GM12878 (cell line): ENCODE results near the gene RORB. TPM values are rescaled to one million over a fixed set of nuclear protein-coding genes. Genes with fewer than 3 reads are reported as not detected.

Experiments
- ATAC-seq: fragments of 200-7000 bp; cut with Tn5 transposase; 3 replicates; pipeline ENCODE4 v1.9.1; 2020; ENCODE audit warnings: mild to moderate bottlenecking, moderate library complexity
- BruUV-seq: library from RNA; stranded (reverse); fragments of 400-500 nt; replicated peaks from 2 replicates; lab custom pipeline; 2021; lab: Mats Ljungman, UMichigan
- CTCF ChIA-PET: fragments of 300-600 bp; sonication (Branson Sonifier 250); formaldehyde crosslinking; extraction: SDS; loops from one replicate; lab custom pipeline; 2021; ENCODE audit warnings: inconsistent platforms; lab: Yijun Ruan, JAX
- POLR2A ChIA-PET: fragments of 350-600 bp; formaldehyde crosslinking; extraction: SDS; loops from one replicate; lab custom pipeline; 2021; ENCODE audit warnings: inconsistent platforms; lab: Charles Lee
- RAD21 ChIA-PET: fragments of 300-600 bp; sonication (Branson Sonifier 250); formaldehyde crosslinking; loops from one replicate; lab custom pipeline; 2023; ENCODE audit warnings: antibody characterized with exemption; ENCODE audit not compliant: unreplicated experiment; lab: Charles Lee
- SMC1A ChIA-PET: fragments of 300-600 bp; sonication (Branson Sonifier 250); formaldehyde crosslinking; loops from one replicate; lab custom pipeline; 2023; ENCODE audit not compliant: unreplicated experiment, uncharacterized antibody; lab: Charles Lee
- DNase-seq: peaks from one replicate; pipeline ENCODE4 v3.0.0-alpha.2; 2011; ENCODE audit warnings: low read depth, low spot score
- FAIRE-seq: peaks from 3 replicates; lab custom pipeline; 2011; peaks lifted over from hg19 to GRCh38; lab: Jason Lieb, UNC
- H2AFZ ChIP-seq: 2 replicates; pipeline ENCODE4 v1.6.0; 2011; ENCODE audit warnings: low read depth, low read length, control low read depth; ENCODE audit not compliant: control insufficient read depth
- H3K27ac ChIP-seq: 2 replicates; pipeline ENCODE4 v1.5.1; 2011; ENCODE audit warnings: control low read depth; ENCODE audit not compliant: control insufficient read depth, insufficient read depth
- H3K27me3 ChIP-seq, 2 experiments: replicated peaks in 1 of 2; 2 replicates each; pipeline versions ENCODE4 v1.6.0 to v1.6.1; 2011; ENCODE audit warnings: low read length in 1 of 2; ENCODE audit not compliant: control insufficient read depth in 2 of 2, insufficient read depth in 2 of 2
- H3K36me3 ChIP-seq, 2 experiments: 2 replicates each; pipeline ENCODE4 v1.5.1; 2011; ENCODE audit warnings: low read length in 1 of 2; ENCODE audit not compliant: control insufficient read depth in 2 of 2, insufficient read depth in 2 of 2
- H3K4me1 ChIP-seq: 2 replicates; pipeline ENCODE4 v1.6.1; 2011; ENCODE audit warnings: mild to moderate bottlenecking, low read length, moderate library complexity, mixed read lengths; ENCODE audit not compliant: control insufficient read depth, insufficient read depth
- H3K4me2 ChIP-seq: 2 replicates; pipeline ENCODE4 v1.6.0; 2011; ENCODE audit warnings: control low read depth; ENCODE audit not compliant: control insufficient read depth, insufficient read depth
- H3K4me3 ChIP-seq: fragments of 200-600 bp; sonication (generic); 2 replicates; pipeline ENCODE4 v1.5.1; 2016
- H3K79me2 ChIP-seq: 2 replicates; pipeline ENCODE4 v1.6.0; 2011; ENCODE audit warnings: low read length; ENCODE audit not compliant: control insufficient read depth, insufficient read depth
- H3K9ac ChIP-seq: 2 replicates; pipeline ENCODE4 v1.8.0; 2011; ENCODE audit warnings: low read length, control low read depth, mixed read lengths; ENCODE audit not compliant: control insufficient read depth, insufficient read depth
- H3K9me3 ChIP-seq: replicated peaks from 3 replicates; pipeline ENCODE4 v1.5.1; 2011; ENCODE audit warnings: mild to moderate bottlenecking, low read length; ENCODE audit not compliant: control insufficient read depth, insufficient read depth
- H4K20me1 ChIP-seq: 2 replicates; pipeline ENCODE4 v1.6.0; 2011; ENCODE audit not compliant: control insufficient read depth, insufficient read depth
- CTCF ChIP-seq, 3 experiments: IDR thresholded peaks in 2 of 3; conservative IDR thresholded peaks in 1 of 3; 2 replicates each; pipeline ENCODE4 v1.5.1; 2011; ENCODE audit warnings: low read depth in 3 of 3, low read length in 3 of 3, mild to moderate bottlenecking in 3 of 3, control low read depth in 2 of 3, moderate library complexity in 2 of 3, inconsistent platforms in 1 of 3, mixed read lengths in 1 of 3; ENCODE audit not compliant: control insufficient read depth in 2 of 3, insufficient read depth in 1 of 3; ENCODE audit errors: extremely low read depth in 1 of 3
- HDAC6 ChIP-seq: fragments of 200-600 bp; sonication (generic); IDR thresholded peaks from one replicate; pipeline ENCODE4 v1.8.0; 2017; ENCODE audit warnings: antibody characterized with exemption; ENCODE audit not compliant: unreplicated experiment
- IKZF1 ChIP-seq: fragments of 450-650 bp; conservative IDR thresholded peaks from 2 replicates; pipeline ENCODE4 v1.6.1; 2017; ENCODE audit warnings: antibody characterized with exemption, mild to moderate bottlenecking
- IRF3 ChIP-seq: fragments of 450-650 bp; IDR thresholded peaks from 2 replicates; pipeline ENCODE4 v1.6.1; 2014; ENCODE audit warnings: mild to moderate bottlenecking
- JUNB ChIP-seq: IDR thresholded peaks from 2 replicates; pipeline ENCODE4 v1.6.1; 2016; ENCODE audit warnings: antibody characterized with exemption, mild to moderate bottlenecking
- RAD21 ChIP-seq: IDR thresholded peaks from 2 replicates; pipeline ENCODE4 v1.6.1; 2011; ENCODE audit warnings: mild to moderate bottlenecking, low read depth, low read length, moderate library complexity; ENCODE audit not compliant: insufficient read depth
- SMAD5 ChIP-seq: IDR thresholded peaks from 2 replicates; pipeline ENCODE4 v1.6.1; 2016; ENCODE audit warnings: antibody characterized with exemption, low read depth
- SRF ChIP-seq, 2 experiments: IDR thresholded peaks; 2 replicates each; pipeline ENCODE4 v1.6.1; 2011; ENCODE audit warnings: low read depth in 2 of 2, low read length in 2 of 2, mild to moderate bottlenecking in 1 of 2, moderate library complexity in 1 of 2
- SUZ12 ChIP-seq: fragments of 200-600 bp; sonication (generic); IDR thresholded peaks from one replicate; pipeline ENCODE4 v1.6.1; 2018; ENCODE audit warnings: antibody characterized with exemption, mild to moderate bottlenecking; ENCODE audit not compliant: unreplicated experiment
- TARDBP ChIP-seq: IDR thresholded peaks from 2 replicates; pipeline ENCODE4 v1.6.1; 2016; ENCODE audit warnings: borderline replicate concordance
- USF2 ChIP-seq: IDR thresholded peaks from 2 replicates; pipeline ENCODE4 v1.6.1; 2011; ENCODE audit warnings: low read depth, low read length, improper control_type of control experiment, borderline replicate concordance
- ZNF207 ChIP-seq: fragments of 450-650 bp; IDR thresholded peaks from 2 replicates; pipeline ENCODE4 v1.6.1; 2014; ENCODE audit warnings: antibody characterized with exemption, mild to moderate bottlenecking, borderline replicate concordance
- ZNF384 ChIP-seq: IDR thresholded peaks from 2 replicates; pipeline ENCODE4 v1.6.1; 2012; ENCODE audit warnings: low read depth, mild to moderate bottlenecking, low read length, improper control_type of control experiment, borderline replicate concordance
- WGBS: methylation state at CpG from one replicate; pipeline ENCODE4 v1.1.6; 2016; ENCODE audit warnings: low lambda C conversion rate; ENCODE audit not compliant: insufficient replicate concordance, insufficient coverage; ENCODE audit errors: missing lambda C conversion rate; 5-methylcytosine and 5-hydroxymethylcytosine counted together
- in situ Hi-C: fragments of 300-500 bp; cut with MboI; formaldehyde crosslinking; loops from 9 replicates; pipeline ENCODE4 v1.14.3; 2018; ENCODE audit warnings: mixed read lengths
- intact Hi-C: fragments of 100-400 bp; cut with micrococcal nuclease; formaldehyde crosslinking; loops from one replicate; pipeline ENCODE4 v1.14.2; 2022; ENCODE audit not compliant: unreplicated experiment
- polyA plus RNA-seq, 11 experiments: library from polyadenylated mRNA; depleted of rRNA in 4 of 11; unstranded in 6 of 11; stranded (reverse) in 5 of 11; fragments of >200 nt; fragmentation: Nextera tagmentation in 4 of 11; fragmentation: Illumina TruSeq in 1 of 11; extraction: Ambion mirVana in 4 of 11; extraction: Trizol in 1 of 11; gene quantifications; 1 replicate in 1 of 11; 2 replicates in 10 of 11; pipeline versions ENCODE4 v1.2.1 to v1.2.3, GENCODE V29; 2011 to 2016; ENCODE audit warnings: inconsistent platforms in 2 of 11, missing spikeins in 2 of 11, low read depth in 1 of 11
- total RNA-seq, 4 experiments: library from RNA; depleted of rRNA in 3 of 4; stranded (reverse); fragments of >200 nt in 3 of 4; fragmentation: Illumina TruSeq in 1 of 4; extraction: Trizol in 1 of 4; gene quantifications; 2 replicates each; pipeline versions ENCODE4 v1.2.1 to v1.2.3, GENCODE V29; 2013 to 2021
- TF ChIP-seq, protein P1 (sequence below): IDR thresholded peaks from 2 replicates; pipeline ENCODE4 v1.6.1; 2012; ENCODE audit warnings: low read depth, low read length, improper control_type of control experiment

Gene RORB
- total and polyA plus RNA-seq, 10 of the 15 experiments (the other 5 are each of a cell fraction or from before 2014, with no cell fraction given): under 0.01 to 0.01 TPM; not detected in 8

- no peak for TF ChIP-seq ZNF384
- no peak for TF ChIP-seq ZNF207
These were observed 98.2 kb downstream of the RORB start (continued) for GRCh38 chr9:74595286-74595685.

- RAD21 ChIA-PET: no interaction called here
- ATAC-seq (no peak), FAIRE-seq (no peak), DNase-seq (no peak)
- Histone ChIP-seq H3K9ac (no peak overlapping the region), H3K27ac (no peak overlapping the region), H3K4me3 (no peak overlapping the region), H3K4me1 (no peaks in the 10 kb centered on the region), H3K27me3 (no peaks in the 10 kb centered on the region), H3K4me2 (no peak overlapping the region), H2AFZ (no peak overlapping the region), H3K9me3 (no peaks in the 10 kb centered on the region), H4K20me1 (no peaks in the 10 kb centered on the region), H3K36me3 (no peaks in the 10 kb centered on the region), H3K79me2 (no peaks in the 10 kb centered on the region)
- SMC1A ChIA-PET: no interaction called here
- in situ Hi-C loops (no loop called here), intact Hi-C loops (no loop called here)
- TF ChIP-seq, protein P1, sequence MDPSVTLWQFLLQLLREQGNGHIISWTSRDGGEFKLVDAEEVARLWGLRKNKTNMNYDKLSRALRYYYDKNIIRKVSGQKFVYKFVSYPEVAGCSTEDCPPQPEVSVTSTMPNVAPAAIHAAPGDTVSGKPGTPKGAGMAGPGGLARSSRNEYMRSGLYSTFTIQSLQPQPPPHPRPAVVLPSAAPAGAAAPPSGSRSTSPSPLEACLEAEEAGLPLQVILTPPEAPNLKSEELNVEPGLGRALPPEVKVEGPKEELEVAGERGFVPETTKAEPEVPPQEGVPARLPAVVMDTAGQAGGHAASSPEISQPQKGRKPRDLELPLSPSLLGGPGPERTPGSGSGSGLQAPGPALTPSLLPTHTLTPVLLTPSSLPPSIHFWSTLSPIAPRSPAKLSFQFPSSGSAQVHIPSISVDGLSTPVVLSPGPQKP: no peak
- TF ChIP-seq IRF3 (no peak), RAD21 (no peak), HDAC6 (no peak), CTCF (IDR thresholded peaks at IDR 0.05 in 2 of 3, conservative IDR thresholded peaks at IDR 0.05 in 1 of 3; ENCODE audit: control insufficient read depth in 2 of 3, extremely low read depth in 1 of 3, insufficient read depth in 1 of 3, low read depth in 3 of 3, low read length in 3 of 3) (no peak), SUZ12 (no peak), JUNB (no peak), IKZF1 (no peak), SRF (IDR thresholded peaks at IDR 0.05; ENCODE audit: low read depth in 2 of 2, low read length in 2 of 2) (no peak), TARDBP (no peak), SMAD5 (no peak), USF2 (no peak)
- POLR2A ChIA-PET: no interaction called here
- CTCF ChIA-PET: interaction anchor here (0.7 kb wide), 1 partner anchor 34 kb away, joined by 3 read pairs; no protein-coding TSS in a partner anchor
- no TSS peak for BruUV-seq
- 64% methylated on average over 3 of the region's 3 CpGs for WGBS
These were observed 101.7 kb downstream of the RORB start for GRCh38 chr9:74598874-74599273.
